ENCODE measurements around the gene TRABD2B.

DNA sequence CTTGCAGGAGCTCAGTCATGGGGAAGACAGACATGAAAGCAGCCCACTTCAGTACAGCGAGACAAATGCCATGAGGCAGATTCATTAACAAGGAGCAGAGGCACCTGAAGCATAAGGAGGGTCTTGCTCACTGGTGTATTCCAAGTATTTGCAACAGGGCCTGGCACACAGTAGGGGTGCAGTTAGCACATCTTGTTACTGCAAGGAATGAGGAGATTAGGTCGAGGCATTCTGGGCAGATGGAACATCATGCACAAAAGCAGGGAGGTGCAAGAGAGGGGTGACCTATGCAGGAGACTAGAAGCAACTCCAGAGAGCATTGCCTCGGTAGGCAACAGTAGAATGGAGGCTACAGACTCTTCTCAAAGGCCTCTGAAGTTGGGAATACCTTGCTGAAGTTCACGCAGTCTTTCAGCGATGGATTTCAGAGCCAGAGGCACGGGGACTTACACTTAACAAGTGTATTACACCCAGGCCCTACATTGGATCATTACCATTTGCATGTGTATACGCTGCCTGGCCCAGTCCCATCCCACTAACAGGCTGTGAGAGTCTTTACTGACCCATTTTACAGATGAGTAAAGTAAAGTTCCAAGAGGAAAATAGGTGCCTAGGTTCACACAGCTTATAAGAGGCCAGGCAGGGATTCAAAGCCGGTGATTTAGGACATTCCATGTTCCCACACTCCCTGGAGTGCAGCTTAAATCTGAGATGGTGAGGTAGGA is 82.1 kb downstream of the TRABD2B start:
- TF ChIP-seq, protein P1, sequence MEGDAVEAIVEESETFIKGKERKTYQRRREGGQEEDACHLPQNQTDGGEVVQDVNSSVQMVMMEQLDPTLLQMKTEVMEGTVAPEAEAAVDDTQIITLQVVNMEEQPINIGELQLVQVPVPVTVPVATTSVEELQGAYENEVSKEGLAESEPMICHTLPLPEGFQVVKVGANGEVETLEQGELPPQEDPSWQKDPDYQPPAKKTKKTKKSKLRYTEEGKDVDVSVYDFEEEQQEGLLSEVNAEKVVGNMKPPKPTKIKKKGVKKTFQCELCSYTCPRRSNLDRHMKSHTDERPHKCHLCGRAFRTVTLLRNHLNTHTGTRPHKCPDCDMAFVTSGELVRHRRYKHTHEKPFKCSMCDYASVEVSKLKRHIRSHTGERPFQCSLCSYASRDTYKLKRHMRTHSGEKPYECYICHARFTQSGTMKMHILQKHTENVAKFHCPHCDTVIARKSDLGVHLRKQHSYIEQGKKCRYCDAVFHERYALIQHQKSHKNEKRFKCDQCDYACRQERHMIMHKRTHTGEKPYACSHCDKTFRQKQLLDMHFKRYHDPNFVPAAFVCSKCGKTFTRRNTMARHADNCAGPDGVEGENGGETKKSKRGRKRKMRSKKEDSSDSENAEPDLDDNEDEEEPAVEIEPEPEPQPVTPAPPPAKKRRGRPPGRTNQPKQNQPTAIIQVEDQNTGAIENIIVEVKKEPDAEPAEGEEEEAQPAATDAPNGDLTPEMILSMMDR (IDR thresholded peaks at IDR 0.05; ENCODE audit: borderline replicate concordance, extremely low read depth, low read length, poor library complexity, severe bottlenecking), result no peak
- TF ChIP-seq EZH2 (IDR thresholded peaks at IDR 0.05; ENCODE audit: borderline replicate concordance, low read depth, low read length, severe bottlenecking), result no peak

Data from DND-41 (cell line).